MM.1S (cell line): Measurements from ENCODE around the gene ENDOU.

Experiments
- DNase-seq: peaks from one replicate; pipeline ENCODE4 v3.0.0-alpha.2; 2015
- H2AFZ ChIP-seq: fragments of 300-600 bp; sonication (generic); 2 replicates; pipeline ENCODE4 v1.6.0; 2016; ENCODE audit warnings: antibody characterized with exemption, low read length
- H3F3A ChIP-seq: fragments of 300-600 bp; sonication (generic); 2 replicates; pipeline ENCODE4 v1.6.1; 2016; ENCODE audit warnings: mild to moderate bottlenecking, antibody characterized with exemption, low read length, moderate library complexity, mixed read lengths; ENCODE audit not compliant: insufficient read depth
- H3K27ac ChIP-seq: fragments of 300-600 bp; sonication (generic); 2 replicates; pipeline ENCODE4 v1.5.1; 2016; ENCODE audit warnings: mild to moderate bottlenecking, low read length
- H3K27me3 ChIP-seq: fragments of 300-600 bp; sonication (generic); replicated peaks from 2 replicates; pipeline ENCODE4 v1.6.0; 2016; ENCODE audit warnings: low read length; ENCODE audit not compliant: insufficient read depth
- H3K36me3 ChIP-seq: fragments of 300-600 bp; sonication (generic); replicated peaks from 2 replicates; pipeline ENCODE4 v1.6.1; 2016; ENCODE audit warnings: mild to moderate bottlenecking, low read length, mixed read lengths; ENCODE audit not compliant: insufficient read depth
- H3K4me1 ChIP-seq: fragments of 300-600 bp; sonication (generic); 2 replicates; pipeline ENCODE4 v1.6.1; 2016; ENCODE audit warnings: low read length, mixed read lengths
- H3K4me2 ChIP-seq: fragments of 300-600 bp; sonication (generic); 2 replicates; pipeline ENCODE4 v1.6.0; 2016; ENCODE audit warnings: low read depth, low read length
- H3K4me3 ChIP-seq: fragments of 300-600 bp; sonication (generic); 2 replicates; pipeline ENCODE4 v1.5.1; 2016; ENCODE audit warnings: low read length, mixed read lengths
- H3K79me2 ChIP-seq: fragments of 300-600 bp; sonication (generic); 2 replicates; pipeline ENCODE4 v1.6.1; 2016; ENCODE audit warnings: mixed run types, low read length, mixed read lengths
- H3K9ac ChIP-seq: fragments of 300-600 bp; sonication (generic); 2 replicates; pipeline ENCODE4 v1.6.1; 2016; ENCODE audit warnings: low read length, mixed read lengths
- H3K9me2 ChIP-seq: fragments of 300-600 bp; sonication (generic); replicated peaks from 2 replicates; pipeline ENCODE4 v1.6.1; 2016; ENCODE audit warnings: mild to moderate bottlenecking, low read length, mixed read lengths; ENCODE audit not compliant: insufficient read depth
- H3K9me3 ChIP-seq: fragments of 300-600 bp; sonication (generic); replicated peaks from 2 replicates; pipeline ENCODE4 v1.6.1; 2016; ENCODE audit warnings: mild to moderate bottlenecking, low read length, mixed read lengths; ENCODE audit not compliant: insufficient read depth
- H4K20me1 ChIP-seq: fragments of 300-600 bp; sonication (generic); 2 replicates; pipeline ENCODE4 v1.6.1; 2016; ENCODE audit warnings: mild to moderate bottlenecking, low read length, moderate library complexity, mixed read lengths; ENCODE audit not compliant: insufficient read depth
- CTCF ChIP-seq: fragments of 300-600 bp; sonication (generic); IDR thresholded peaks from 2 replicates; pipeline ENCODE4 v1.5.1; 2016; ENCODE audit warnings: antibody characterized with exemption, low read length, mixed read lengths
- EZH2 ChIP-seq: fragments of 300-600 bp; sonication (generic); optimal IDR thresholded peaks from 2 replicates; pipeline ENCODE3; 2017; ENCODE audit warnings: low read depth, mild to moderate bottlenecking, antibody characterized with exemption, low read length, mixed read lengths
- EZH2phosphoT487 ChIP-seq: fragments of 300-600 bp; sonication (generic); IDR thresholded peaks from 2 replicates; pipeline ENCODE4 v1.6.1; 2018; ENCODE audit warnings: antibody characterized with exemption, low read length

Gene ENDOU

GRCh38 chr12:47754881-47755280, 29.6 kb upstream of the ENDOU start:
- no peaks in the 10 kb centered on the region for H3K9me2 ChIP-seq
- peaks cover 16% of the 10 kb centered on the region for H3F3A ChIP-seq
- H3K4me2 ChIP-seq = peak overlapping the region; percentile 80
- peak; percentile 53 for DNase-seq
- H2AFZ ChIP-seq = peak overlapping the region; percentile 80
- no peaks in the 10 kb centered on the region for H3K79me2 ChIP-seq
- H3K4me3 ChIP-seq = peak overlapping the region; percentile 55
- H4K20me1 ChIP-seq = no peaks in the 10 kb centered on the region
- no peaks in the 10 kb centered on the region for H3K36me3 ChIP-seq
- H3K9me3 ChIP-seq = no peaks in the 10 kb centered on the region
- peak overlapping the region; percentile 76 for H3K27ac ChIP-seq
- no peak for TF ChIP-seq CTCF
- no peak for TF ChIP-seq EZH2phosphoT487
- TF ChIP-seq EZH2 = no peak
- peak overlapping the region; percentile 34; the same call in 1 of the 2 replicates for H3K9ac ChIP-seq
- H3K27me3 ChIP-seq = 0 out of 2 replicates have a peak, but pooled peaks cover 3% of the 10 kb centered on the region
- H3K4me1 ChIP-seq = peaks cover 32% of the 10 kb centered on the region

GRCh38 chr12:47754126-47754525, 28.8 kb upstream of the ENDOU start:
- Histone ChIP-seq H4K20me1 (no peaks in the 10 kb centered on the region), H3K4me3 (no peak overlapping the region), H3K36me3 (no peaks in the 10 kb centered on the region), H2AFZ (no peak overlapping the region), H3K27me3 (no peaks in the 10 kb centered on the region), H3K4me2 (no peak overlapping the region), H3K9me2 (no peaks in the 10 kb centered on the region), H3K79me2 (no peaks in the 10 kb centered on the region), H3K4me1 (peaks cover 32% of the 10 kb centered on the region), H3K27ac (no peak overlapping the region), H3K9ac (no peak overlapping the region), H3F3A (peaks cover 16% of the 10 kb centered on the region), H3K9me3 (no peaks in the 10 kb centered on the region)
- no peak for TF ChIP-seq CTCF
- TF ChIP-seq EZH2 = no peak
- TF ChIP-seq EZH2phosphoT487 = no peak
- no peak for DNase-seq

- Histone ChIP-seq H4K20me1 (no peaks in the 10 kb centered on the region), H3K4me1 (peaks cover 28% of the 10 kb centered on the region), H3K27me3 (no peaks in the 10 kb centered on the region), H3K36me3 (no peaks in the 10 kb centered on the region), H3K9me2 (no peaks in the 10 kb centered on the region), H3K9ac (no peak overlapping the region), H3K9me3 (no peaks in the 10 kb centered on the region), H3K4me2 (no peak overlapping the region), H3F3A (peaks cover 16% of the 10 kb centered on the region), H3K79me2 (no peaks in the 10 kb centered on the region), H3K4me3 (no peak overlapping the region), H3K27ac (no peak overlapping the region), H2AFZ (no peak overlapping the region)
- TF ChIP-seq CTCF (no peak), EZH2phosphoT487 (no peak)
- no peak for DNase-seq
These were observed 28.0 kb upstream of the ENDOU start for GRCh38 chr12:47753021-47754001.
